Transverse colon (tissue), 4 donors: ENCODE data around the gene TMEM273.

Source experiments
- EP300 ChIP-seq: sonication (generic); formaldehyde crosslinking; IDR thresholded peaks from one replicate; pipeline ENCODE4 v1.6.1; 2017; ENCODE audit warnings: antibody characterized with exemption, low read depth
- POLR2A ChIP-seq: fragments of 450-650 bp; IDR thresholded peaks from one replicate; pipeline ENCODE4 v1.6.1; 2016; ENCODE audit warnings: antibody characterized with exemption, mild to moderate bottlenecking, moderate library complexity
- POLR2AphosphoS5 ChIP-seq, 3 donors: sonication (generic); formaldehyde crosslinking; IDR thresholded peaks; one replicate each; pipeline ENCODE4 v1.6.1; 2016; ENCODE audit warnings: antibody characterized with exemption in 3 of 3
- TF ChIP-seq, protein P1 (sequence below), 5 experiments: fragments of 200-600 bp in 3 of 5; fragments of 450-650 bp in 2 of 5; sonication (generic) in 3 of 5; IDR thresholded peaks; 1 replicate in 2 of 5; 2 replicates in 3 of 5; pipeline ENCODE4 v1.5.1; 2016 to 2017; ENCODE audit warnings: antibody characterized with exemption in 5 of 5, inconsistent platforms in 3 of 5, mild to moderate bottlenecking in 2 of 5, moderate library complexity in 1 of 5

DNA sequence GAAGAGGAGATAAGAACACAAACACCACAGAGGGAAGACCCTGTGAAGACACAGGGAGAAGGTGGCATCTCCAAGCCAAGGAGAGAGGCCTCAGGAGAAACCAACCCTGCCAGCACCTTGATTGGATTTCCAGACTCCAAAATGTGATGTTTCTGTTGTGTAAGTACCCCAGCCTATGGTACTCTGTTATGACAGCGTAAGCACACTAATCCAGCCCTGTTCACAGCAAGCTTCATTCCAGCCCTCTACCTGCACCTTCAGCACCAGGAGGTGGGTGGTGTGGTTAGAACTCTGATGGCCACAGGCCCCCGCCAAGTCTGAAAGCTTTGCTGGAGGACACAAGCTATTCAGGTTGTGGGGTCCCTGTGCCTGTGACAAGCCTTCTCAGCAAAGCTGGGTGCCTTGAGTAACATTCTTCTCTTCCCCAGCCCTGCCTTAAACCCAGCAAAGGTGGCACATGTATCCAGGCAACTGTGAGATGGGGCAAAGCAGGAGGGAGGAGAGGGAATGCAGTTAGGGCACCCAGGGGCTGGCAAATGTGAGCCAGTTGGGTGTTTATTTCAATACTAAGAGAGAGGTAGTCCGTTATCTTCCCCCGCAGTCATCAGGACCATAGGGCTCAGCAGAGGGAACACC lies 77.4 kb downstream of the TMEM273 start:
- no peak for TF ChIP-seq EP300
- TF ChIP-seq, protein P1, sequence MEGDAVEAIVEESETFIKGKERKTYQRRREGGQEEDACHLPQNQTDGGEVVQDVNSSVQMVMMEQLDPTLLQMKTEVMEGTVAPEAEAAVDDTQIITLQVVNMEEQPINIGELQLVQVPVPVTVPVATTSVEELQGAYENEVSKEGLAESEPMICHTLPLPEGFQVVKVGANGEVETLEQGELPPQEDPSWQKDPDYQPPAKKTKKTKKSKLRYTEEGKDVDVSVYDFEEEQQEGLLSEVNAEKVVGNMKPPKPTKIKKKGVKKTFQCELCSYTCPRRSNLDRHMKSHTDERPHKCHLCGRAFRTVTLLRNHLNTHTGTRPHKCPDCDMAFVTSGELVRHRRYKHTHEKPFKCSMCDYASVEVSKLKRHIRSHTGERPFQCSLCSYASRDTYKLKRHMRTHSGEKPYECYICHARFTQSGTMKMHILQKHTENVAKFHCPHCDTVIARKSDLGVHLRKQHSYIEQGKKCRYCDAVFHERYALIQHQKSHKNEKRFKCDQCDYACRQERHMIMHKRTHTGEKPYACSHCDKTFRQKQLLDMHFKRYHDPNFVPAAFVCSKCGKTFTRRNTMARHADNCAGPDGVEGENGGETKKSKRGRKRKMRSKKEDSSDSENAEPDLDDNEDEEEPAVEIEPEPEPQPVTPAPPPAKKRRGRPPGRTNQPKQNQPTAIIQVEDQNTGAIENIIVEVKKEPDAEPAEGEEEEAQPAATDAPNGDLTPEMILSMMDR (IDR thresholded peaks at IDR 0.05), result no peak
- no peak for TF ChIP-seq POLR2A
- TF ChIP-seq POLR2AphosphoS5 (IDR thresholded peaks at IDR 0.05), result no peak
